Upper lobe of left lung (tissue), 6 donors: ENCODE results near the gene GRM5. TPM values are rescaled to one million over a fixed set of nuclear protein-coding genes. Genes with fewer than 3 reads are reported as not detected.

Experiments
- ATAC-seq, 2 donors: fragments of 200-7000 bp; cut with Tn5 transposase; one replicate each; pipeline ENCODE4 v1.9.1; 2022; ENCODE audit warnings: mild to moderate bottlenecking in 2 of 2, moderate library complexity in 2 of 2; ENCODE audit not compliant: low FRiP score in 2 of 2
- DNase-seq, 2 donors: peaks; one replicate each; pipeline ENCODE4 v3.0.0-alpha.2; 2019 to 2020
- H3K27ac ChIP-seq, 4 donors: fragments of 200-600 bp; sonication (generic); one replicate each; pipeline ENCODE4 v1.5.1; 2016 to 2019
- H3K27me3 ChIP-seq, 4 donors: fragments of 200-600 bp; sonication (generic); one replicate each; pipeline ENCODE4 v1.5.1; 2017 to 2019
- H3K36me3 ChIP-seq, 4 donors: fragments of 200-600 bp; sonication (generic); one replicate each; pipeline ENCODE4 v1.5.1; 2016 to 2019
- H3K4me1 ChIP-seq, 4 donors: fragments of 200-600 bp; sonication (generic); one replicate each; pipeline ENCODE4 v1.5.1; 2018 to 2019
- H3K4me3 ChIP-seq, 4 donors: fragments of 200-600 bp; sonication (generic); one replicate each; pipeline ENCODE4 v1.5.1; 2017 to 2019; ENCODE audit warnings: mild to moderate bottlenecking in 2 of 4, moderate library complexity in 1 of 4
- H3K9me3 ChIP-seq, 4 donors: fragments of 200-600 bp; sonication (generic); one replicate each; pipeline ENCODE4 v1.5.1; 2018 to 2019
- CTCF ChIP-seq, 6 experiments: fragments of 450-650 bp in 4 of 6; fragments of 200-600 bp in 2 of 6; sonication (generic) in 2 of 6; IDR thresholded peaks; one replicate each; pipeline ENCODE4 v1.5.1; 2016 to 2019; ENCODE audit warnings: antibody characterized with exemption in 6 of 6
- EP300 ChIP-seq, 4 donors: sonication (generic); formaldehyde crosslinking; IDR thresholded peaks; one replicate each; pipeline ENCODE4 v1.5.1; 2017; ENCODE audit warnings: antibody characterized with exemption in 4 of 4, control low read depth in 2 of 4
- POLR2A ChIP-seq, 4 donors: fragments of 450-650 bp; IDR thresholded peaks; one replicate each; pipeline ENCODE4 v1.5.1; 2016 to 2017; ENCODE audit warnings: antibody characterized with exemption in 4 of 4, mild to moderate bottlenecking in 2 of 4
- POLR2AphosphoS5 ChIP-seq, 2 donors: sonication (generic); formaldehyde crosslinking; IDR thresholded peaks; one replicate each; pipeline ENCODE4 v1.5.1; 2017; ENCODE audit warnings: antibody characterized with exemption in 2 of 2
- WGBS, 2 donors: methylation state at CpG; one replicate each; pipeline ENCODE4 v1.1.5; 2017 to 2018; 5-methylcytosine and 5-hydroxymethylcytosine counted together
- total RNA-seq, 6 donors: library from RNA; depleted of rRNA in 4 of 6; stranded (reverse); fragments of >200 nt in 4 of 6; gene quantifications; one replicate each; pipeline versions ENCODE4 v1.1.0 to v1.2.1, GENCODE V29; 2016 to 2021
- donor health status: DM: no; HTN: no; CAD: no; lungs with moderate emphysema.
- donor health status: DM: no; HTN: yes; CAD: no; lungs with severe emphysema.

Gene GRM5
- total RNA-seq, 6 donors from 2014 or later = 0.30 to 4.2 (median 0.32) TPM; not detected in 2

DNA sequence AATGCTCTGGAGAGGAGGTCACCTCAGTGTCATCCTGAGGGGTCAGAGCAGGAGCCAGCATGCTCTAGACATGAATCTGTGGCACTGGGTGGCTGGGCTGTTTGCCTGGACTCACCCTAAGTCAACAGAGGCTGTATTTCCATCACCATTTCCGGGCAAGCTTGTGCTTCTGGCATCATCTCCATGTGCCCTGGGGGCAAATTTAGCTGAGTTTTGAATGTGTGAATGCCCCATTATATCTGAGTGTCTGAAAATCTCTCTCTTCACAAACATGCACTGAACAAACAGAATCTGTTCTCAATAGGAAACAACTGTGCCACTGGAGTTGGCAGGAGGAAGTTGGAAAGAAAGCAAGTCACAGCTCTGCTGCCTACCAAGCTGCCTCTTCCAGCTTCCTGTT, 356.2 kb downstream of the GRM5 start:
- DNase-seq (no peak), ATAC-seq (no peak)
- Histone ChIP-seq H3K4me1 (no peaks in the 10 kb centered on the region), H3K27me3 (no peaks in the 10 kb centered on the region), H3K36me3 (no peaks in the 10 kb centered on the region), H3K9me3 (no peaks in the 10 kb centered on the region), H3K4me3 (no peak overlapping the region), H3K27ac (no peak overlapping the region)
- TF ChIP-seq POLR2AphosphoS5 (IDR thresholded peaks at IDR 0.05) (no peak), CTCF (IDR thresholded peaks at IDR 0.05) (no peak), EP300 (IDR thresholded peaks at IDR 0.05) (no peak), POLR2A (IDR thresholded peaks at IDR 0.05) (no peak)
- WGBS, 2 donors = 44 to 56% methylated on average over 1 of the region's 1 CpG

DNA sequence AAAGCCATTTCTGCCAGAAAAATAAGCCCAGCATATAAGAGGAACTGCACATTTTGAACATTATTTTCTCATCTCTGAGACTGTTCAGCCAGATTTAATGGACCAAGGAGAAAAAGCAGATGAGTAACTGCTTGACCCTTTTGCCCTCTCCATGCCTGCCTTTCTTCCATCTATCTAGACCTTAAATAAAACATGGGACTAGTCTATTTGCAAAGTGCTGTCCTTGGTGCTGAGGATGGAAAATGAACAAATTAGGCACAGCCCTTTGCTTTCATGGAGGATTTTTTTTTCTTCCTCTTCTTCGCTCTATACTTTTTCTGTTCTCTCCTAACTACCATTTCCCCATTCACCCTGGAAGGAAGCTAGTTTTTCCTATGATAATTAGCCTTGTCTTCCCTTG, 361.3 kb downstream of the GRM5 start:
- no peak for ATAC-seq
- Histone ChIP-seq H3K36me3 (no peaks in the 10 kb centered on the region), H3K27ac (no peak overlapping the region), H3K9me3 (no peaks in the 10 kb centered on the region), H3K4me3 (no peak overlapping the region), H3K4me1 (no peaks in the 10 kb centered on the region), H3K27me3 (no peaks in the 10 kb centered on the region)
- TF ChIP-seq POLR2AphosphoS5 (IDR thresholded peaks at IDR 0.05) (no peak), CTCF (IDR thresholded peaks at IDR 0.05) (no peak), POLR2A (IDR thresholded peaks at IDR 0.05) (no peak), EP300 (IDR thresholded peaks at IDR 0.05) (no peak)
- DNase-seq = no peak
- whole genome bisulfite sequencing, 2 donors = 80 to 91% methylated on average over 1 of the region's 1 CpG

DNA sequence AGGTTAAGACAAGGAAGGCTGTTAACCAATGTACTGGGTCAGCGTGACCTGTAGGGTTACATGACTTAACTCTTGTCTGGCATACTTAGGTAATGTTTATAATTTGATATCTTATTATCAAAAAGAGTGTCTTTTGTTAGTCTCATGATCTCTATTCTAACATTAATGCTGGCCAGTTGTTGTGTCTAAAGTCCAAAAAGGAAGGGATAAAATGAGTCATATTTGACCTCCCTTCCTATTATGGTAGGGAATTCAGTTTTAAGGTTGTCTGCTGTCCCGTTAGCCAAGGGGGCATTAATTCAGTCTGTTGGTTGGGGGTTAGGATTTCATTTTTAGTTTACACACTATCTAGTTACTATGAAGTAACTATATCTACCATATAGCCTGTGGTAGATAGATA, 364.0 kb downstream of the GRM5 start:
- Histone ChIP-seq H3K4me1 (no peaks in the 10 kb centered on the region), H3K9me3 (no peaks in the 10 kb centered on the region), H3K36me3 (no peaks in the 10 kb centered on the region), H3K27me3 (no peaks in the 10 kb centered on the region), H3K4me3 (no peak overlapping the region), H3K27ac (no peak overlapping the region)
- ATAC-seq = no peak
- WGBS, 2 donors = 51 to 80% methylated on average over 2 of the region's 2 CpGs
- no peak for DNase-seq
- TF ChIP-seq CTCF (IDR thresholded peaks at IDR 0.05) = no peak
- no peak for TF ChIP-seq POLR2A (IDR thresholded peaks at IDR 0.05)
- no peak for TF ChIP-seq EP300 (IDR thresholded peaks at IDR 0.05)
- TF ChIP-seq POLR2AphosphoS5 (IDR thresholded peaks at IDR 0.05) = no peak

DNA sequence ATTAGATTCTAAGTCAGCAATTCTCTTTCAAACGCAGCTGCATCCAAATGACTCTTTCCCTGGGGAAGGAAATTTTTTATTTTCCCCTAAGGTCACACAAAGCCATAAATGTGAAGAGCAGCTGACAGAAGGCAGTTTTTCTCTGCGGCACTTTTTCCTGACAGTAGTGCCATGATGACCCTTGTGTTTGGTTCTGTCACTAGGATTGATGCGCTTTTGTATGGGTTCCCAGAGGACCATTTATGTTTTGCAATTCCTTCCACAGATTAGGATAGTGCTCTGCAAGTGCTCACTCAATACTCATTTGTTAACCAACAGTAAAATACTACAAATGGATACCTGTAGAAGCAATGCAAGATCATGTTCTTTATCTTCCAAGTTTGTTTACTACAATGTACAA, 368.6 kb downstream of the GRM5 start:
- TF ChIP-seq CTCF (IDR thresholded peaks at IDR 0.05) (no peak), EP300 (IDR thresholded peaks at IDR 0.05) (no peak), POLR2AphosphoS5 (IDR thresholded peaks at IDR 0.05) (no peak), POLR2A (IDR thresholded peaks at IDR 0.05) (no peak)
- H3K27me3 ChIP-seq = no peaks in the 10 kb centered on the region
- ATAC-seq (no peak), DNase-seq (no peak)
- no peak overlapping the region for H3K27ac ChIP-seq
- H3K4me3 ChIP-seq = no peak overlapping the region
- no peaks in the 10 kb centered on the region for H3K9me3 ChIP-seq
- no peaks in the 10 kb centered on the region for H3K36me3 ChIP-seq
- WGBS, 2 donors = 61 to 64% methylated on average over 3 of the region's 3 CpGs
- H3K4me1 ChIP-seq = no peaks in the 10 kb centered on the region

DNA sequence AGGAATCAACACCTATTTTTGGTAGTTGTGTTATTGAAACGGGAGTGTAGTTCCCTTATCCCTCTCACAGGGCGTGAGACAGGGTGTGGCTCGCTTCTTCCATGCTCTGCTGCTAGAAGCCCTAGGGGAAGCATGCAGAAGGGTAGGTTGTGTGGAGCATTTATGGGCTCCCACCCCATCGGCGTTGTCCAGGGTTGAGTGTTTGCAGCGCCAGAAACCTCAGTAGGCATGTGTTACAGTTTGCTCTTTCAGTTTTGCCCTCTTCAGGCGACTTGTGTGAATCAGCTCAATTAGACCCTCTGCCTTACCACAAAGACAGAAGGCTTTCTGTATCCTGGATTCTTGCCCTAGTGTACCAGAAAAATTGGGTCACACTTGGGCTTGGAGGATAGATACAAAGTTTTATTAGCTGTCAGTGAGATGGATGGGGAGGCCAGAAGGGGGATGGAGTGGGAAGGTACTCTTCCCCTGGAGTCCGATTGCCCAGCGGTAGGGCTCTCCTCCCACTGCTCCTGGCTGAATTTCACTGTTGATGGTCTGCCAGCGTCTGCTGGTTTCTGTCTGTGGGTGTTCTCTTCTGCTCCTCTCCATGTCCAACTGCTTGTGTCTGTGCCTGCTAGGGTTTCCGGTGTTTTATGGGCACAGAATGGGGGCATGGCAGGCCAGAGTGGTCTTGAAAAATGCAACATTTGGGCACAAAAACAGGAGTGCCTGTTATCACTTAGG, 369.9 kb downstream of the GRM5 start:
- Histone ChIP-seq H3K27ac (no peak overlapping the region), H3K4me3 (no peak overlapping the region), H3K4me1 (no peaks in the 10 kb centered on the region), H3K9me3 (no peaks in the 10 kb centered on the region), H3K27me3 (no peaks in the 10 kb centered on the region), H3K36me3 (no peaks in the 10 kb centered on the region)
- TF ChIP-seq CTCF (IDR thresholded peaks at IDR 0.05) = no peak
- TF ChIP-seq EP300 (IDR thresholded peaks at IDR 0.05) = no peak
- TF ChIP-seq POLR2AphosphoS5 (IDR thresholded peaks at IDR 0.05) = no peak
- TF ChIP-seq POLR2A (IDR thresholded peaks at IDR 0.05) = no peak
- ATAC-seq (peak in 1 of 2 donors; percentile 34), DNase-seq (no peak)
- WGBS, 2 donors = 67 to 77% methylated on average over 11 of the region's 11 CpGs
